ENCODE data around the gene RREB1.

Gene RREB1

GRCh38 chr6:7183707-7184106 lies 75.9 kb downstream of the RREB1 start:
- TF ChIP-seq CTCF (IDR thresholded peaks at IDR 0.05; ENCODE audit: borderline replicate concordance, extremely low read depth, low read length, poor library complexity, severe bottlenecking) = no peak
- TF ChIP-seq EZH2 (IDR thresholded peaks at IDR 0.05; ENCODE audit: borderline replicate concordance, low read depth, low read length, severe bottlenecking) = no peak
- no peaks in the 10 kb centered on the region for H3K4me1 ChIP-seq (ENCODE audit: insufficient read depth, low read length)
- H3K4me3 ChIP-seq (ENCODE audit: low read depth in 1 of 2, low read length in 2 of 2) = no peak overlapping the region
- H3K27me3 ChIP-seq (ENCODE audit: insufficient read depth, low read length, poor library complexity) = no peaks in the 10 kb centered on the region
- DNase-seq (no peak), ATAC-seq (ENCODE audit: insufficient read depth, low read depth) (no peak)
- H3K4me2 ChIP-seq (ENCODE audit: insufficient read depth, low read length) = no peak overlapping the region
- H3K27ac ChIP-seq (ENCODE audit: low read length) = no peak overlapping the region
- H2AFZ ChIP-seq (ENCODE audit: low read depth, low read length) = no peak overlapping the region
- H3K79me2 ChIP-seq (ENCODE audit: insufficient read depth, low read length) = peaks cover 5% of the 10 kb centered on the region; the same call in 1 of the 2 replicates
- H3K9me3 ChIP-seq (ENCODE audit: insufficient read depth, low read length, severe bottlenecking) = no peaks in the 10 kb centered on the region
- no peak overlapping the region for H3K9ac ChIP-seq (ENCODE audit: low read depth, low read length)
- peaks cover 89% of the 10 kb centered on the region for H3K36me3 ChIP-seq (ENCODE audit: insufficient read depth, low read length)
- H4K20me1 ChIP-seq (ENCODE audit: insufficient read depth, low read length) = peaks cover 10% of the 10 kb centered on the region; the same call in 1 of the 2 replicates

- Histone ChIP-seq H3K4me2 (ENCODE audit: insufficient read depth, low read length) (no peak overlapping the region), H3K9me3 (ENCODE audit: insufficient read depth, low read length, severe bottlenecking) (no peaks in the 10 kb centered on the region), H4K20me1 (ENCODE audit: insufficient read depth, low read length) (peaks cover 10% of the 10 kb centered on the region; the same call in 1 of the 2 replicates), H3K27me3 (ENCODE audit: insufficient read depth, low read length, poor library complexity) (no peaks in the 10 kb centered on the region), H3K27ac (ENCODE audit: low read length) (no peak overlapping the region), H3K4me3 (ENCODE audit: low read depth in 1 of 2, low read length in 2 of 2) (no peak overlapping the region), H3K9ac (ENCODE audit: low read depth, low read length) (no peak overlapping the region), H3K79me2 (ENCODE audit: insufficient read depth, low read length) (peaks cover 5% of the 10 kb centered on the region; the same call in 1 of the 2 replicates), H3K36me3 (ENCODE audit: insufficient read depth, low read length) (peaks cover 90% of the 10 kb centered on the region), H2AFZ (ENCODE audit: low read depth, low read length) (no peak overlapping the region), H3K4me1 (ENCODE audit: insufficient read depth, low read length) (no peaks in the 10 kb centered on the region)
- DNase-seq = no peak
- TF ChIP-seq CTCF (IDR thresholded peaks at IDR 0.05; ENCODE audit: borderline replicate concordance, extremely low read depth, low read length, poor library complexity, severe bottlenecking) = no peak
- TF ChIP-seq EZH2 (IDR thresholded peaks at IDR 0.05; ENCODE audit: borderline replicate concordance, low read depth, low read length, severe bottlenecking) = no peak
- ATAC-seq (ENCODE audit: insufficient read depth, low read depth) = no peak; the same call in 2 of the 3 replicates
These were observed 76.7 kb downstream of the RREB1 start for GRCh38 chr6:7184502-7184901.

GRCh38 chr6:7185561-7185960 lies 77.8 kb downstream of the RREB1 start:
- TF ChIP-seq CTCF (IDR thresholded peaks at IDR 0.05; ENCODE audit: borderline replicate concordance, extremely low read depth, low read length, poor library complexity, severe bottlenecking) (no peak), EZH2 (IDR thresholded peaks at IDR 0.05; ENCODE audit: borderline replicate concordance, low read depth, low read length, severe bottlenecking) (no peak)
- Histone ChIP-seq H3K27ac (ENCODE audit: low read length) (no peak overlapping the region), H3K4me2 (ENCODE audit: insufficient read depth, low read length) (no peak overlapping the region), H3K9ac (ENCODE audit: low read depth, low read length) (no peak overlapping the region), H3K4me1 (ENCODE audit: insufficient read depth, low read length) (no peaks in the 10 kb centered on the region), H4K20me1 (ENCODE audit: insufficient read depth, low read length) (peaks cover 10% of the 10 kb centered on the region; the same call in 1 of the 2 replicates), H3K36me3 (ENCODE audit: insufficient read depth, low read length) (peaks cover 91% of the 10 kb centered on the region), H3K27me3 (ENCODE audit: insufficient read depth, low read length, poor library complexity) (no peaks in the 10 kb centered on the region), H3K9me3 (ENCODE audit: insufficient read depth, low read length, severe bottlenecking) (no peaks in the 10 kb centered on the region), H2AFZ (ENCODE audit: low read depth, low read length) (no peak overlapping the region), H3K4me3 (ENCODE audit: low read depth in 1 of 2, low read length in 2 of 2) (no peak overlapping the region), H3K79me2 (ENCODE audit: insufficient read depth, low read length) (peaks cover 5% of the 10 kb centered on the region; the same call in 1 of the 2 replicates)
- ATAC-seq (ENCODE audit: insufficient read depth, low read depth) (no peak), DNase-seq (no peak)
